Effector memory CD4-positive, alpha-beta T cell (primary cell): ENCODE measurements around the gene TMEFF2.

Experiments
- DNase-seq, 3 donors: peaks; one replicate each; pipeline ENCODE4 v3.0.0-alpha.2; 2020
- H3K27ac ChIP-seq: 2 replicates; pipeline ENCODE4 v1.7.0; 2013; ENCODE audit warnings: mild to moderate bottlenecking, low read length, moderate library complexity; ENCODE audit not compliant: insufficient read depth, poor library complexity, severe bottlenecking
- H3K27me3 ChIP-seq: replicated peaks from 2 replicates; pipeline ENCODE4 v1.7.0; 2013; ENCODE audit warnings: mild to moderate bottlenecking, low read length; ENCODE audit not compliant: insufficient read depth, control insufficient read depth, poor library complexity, severe bottlenecking
- H3K36me3 ChIP-seq: 2 replicates; pipeline ENCODE4 v1.7.0; 2013; ENCODE audit warnings: mild to moderate bottlenecking, low read length, moderate library complexity; ENCODE audit not compliant: control insufficient read depth, insufficient read depth
- H3K4me1 ChIP-seq: 2 replicates; pipeline ENCODE4 v1.7.0; 2013; ENCODE audit warnings: low read length, mild to moderate bottlenecking; ENCODE audit not compliant: control insufficient read depth, insufficient read depth, poor library complexity, severe bottlenecking
- H3K4me3 ChIP-seq: 2 replicates; pipeline ENCODE4 v1.7.0; 2013; ENCODE audit warnings: low read length, low read depth, mild to moderate bottlenecking; ENCODE audit not compliant: insufficient read depth, poor library complexity, severe bottlenecking
- H3K9me3 ChIP-seq: 2 replicates; pipeline ENCODE4 v1.7.0; 2013; ENCODE audit warnings: mild to moderate bottlenecking, low read length, moderate library complexity; ENCODE audit not compliant: control insufficient read depth

TMEFF2 gene

DNA sequence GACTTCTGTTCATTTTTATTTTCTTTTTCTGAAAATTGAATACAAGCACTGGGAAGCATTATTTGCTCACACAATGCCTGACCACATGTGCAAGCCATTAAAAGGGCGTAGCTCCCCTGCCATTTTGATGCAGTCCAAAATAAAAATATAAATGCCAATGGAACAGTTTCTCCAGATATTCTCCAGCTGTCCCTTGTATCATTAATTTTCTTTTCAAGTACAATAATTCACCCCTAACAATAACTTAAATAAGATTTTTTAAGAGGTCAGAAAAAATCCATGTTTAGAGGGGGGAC lies 168.0 kb downstream of the TMEFF2 start:
- no peaks in the 10 kb centered on the region for H3K9me3 ChIP-seq
- DNase-seq: no peak
- no peaks in the 10 kb centered on the region for H3K36me3 ChIP-seq
- no peak overlapping the region for H3K27ac ChIP-seq
- no peaks in the 10 kb centered on the region for H3K27me3 ChIP-seq
- no peaks in the 10 kb centered on the region for H3K4me1 ChIP-seq
- no peak overlapping the region for H3K4me3 ChIP-seq

DNA sequence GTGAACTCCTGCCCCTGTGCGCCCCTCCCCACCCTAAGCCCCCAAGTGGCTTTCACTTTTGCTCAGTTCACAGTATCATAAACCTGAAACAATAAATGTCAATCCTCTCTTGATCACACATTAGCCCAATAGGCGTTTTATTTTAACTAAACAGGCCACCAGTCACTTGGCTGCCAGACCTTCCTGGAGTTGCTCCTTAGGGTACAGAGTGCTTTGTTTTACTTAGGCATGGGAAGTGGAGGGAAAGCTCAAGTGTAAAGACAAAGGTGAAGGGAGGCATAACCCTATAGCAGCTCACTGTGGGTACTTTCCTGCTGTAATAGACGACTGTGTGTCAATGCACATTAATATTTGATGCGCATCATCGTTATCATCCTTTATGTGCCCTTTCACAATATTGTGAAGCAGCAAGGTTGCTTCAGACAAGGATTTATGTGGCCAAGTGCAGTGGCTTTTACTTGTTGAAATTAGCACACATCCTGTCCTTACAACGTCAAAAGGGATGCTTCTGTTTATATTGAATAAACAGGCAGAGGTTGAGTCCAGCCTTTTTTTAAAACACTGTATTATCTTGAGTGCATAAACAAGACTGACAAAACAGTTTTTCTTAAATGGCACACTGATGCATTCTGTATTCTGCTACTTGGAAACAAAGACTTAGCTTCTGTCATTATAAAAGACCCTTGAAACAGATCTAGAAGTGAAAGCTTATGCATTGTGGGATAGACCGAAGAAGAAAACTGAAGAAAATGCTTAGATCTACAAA lies 168.5 kb downstream of the TMEFF2 start:
- no peaks in the 10 kb centered on the region for H3K9me3 ChIP-seq

GRCh38 chr2:192025637-192026036 lies 169.1 kb downstream of the TMEFF2 start:
- no peak overlapping the region for H3K27ac ChIP-seq

More for the DNA sequence above, 168.5 kb downstream of the TMEFF2 start:
- Histone ChIP-seq H3K4me1 (no peaks in the 10 kb centered on the region), H3K4me3 (no peak overlapping the region), H3K36me3 (no peaks in the 10 kb centered on the region), H3K27me3 (no peaks in the 10 kb centered on the region), H3K27ac (no peak overlapping the region)
- no peak for DNase-seq

DNA sequence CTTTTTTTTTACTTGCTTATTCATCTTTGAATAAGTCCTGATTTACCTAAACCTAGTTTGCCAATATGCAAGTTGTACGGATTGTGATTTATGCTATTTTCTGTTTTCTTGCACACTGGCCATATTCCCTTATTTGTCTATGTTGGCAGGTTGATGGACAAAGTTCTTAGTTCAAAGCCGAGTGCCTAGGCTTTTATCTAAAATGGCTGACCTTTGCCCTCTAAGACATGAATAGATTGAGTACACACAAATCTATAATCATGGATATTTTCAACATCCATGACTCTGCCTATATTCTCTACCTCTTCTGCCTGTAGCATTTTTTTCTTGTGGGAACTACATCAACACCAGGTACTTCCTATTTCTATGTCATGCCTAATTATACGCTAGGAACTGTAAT lies 171.7 kb downstream of the TMEFF2 start:
- Histone ChIP-seq H3K9me3 (no peaks in the 10 kb centered on the region), H3K36me3 (no peaks in the 10 kb centered on the region), H3K4me3 (no peak overlapping the region), H3K4me1 (no peaks in the 10 kb centered on the region), H3K27me3 (no peaks in the 10 kb centered on the region), H3K27ac (no peak overlapping the region)
- DNase-seq: no peak

More at GRCh38 chr2:192025637-192026036, 169.1 kb downstream of the TMEFF2 start:
- DNase-seq: no peak
- Histone ChIP-seq H3K4me1 (no peaks in the 10 kb centered on the region), H3K27me3 (no peaks in the 10 kb centered on the region), H3K9me3 (no peaks in the 10 kb centered on the region), H3K4me3 (no peak overlapping the region), H3K36me3 (no peaks in the 10 kb centered on the region)

DNA sequence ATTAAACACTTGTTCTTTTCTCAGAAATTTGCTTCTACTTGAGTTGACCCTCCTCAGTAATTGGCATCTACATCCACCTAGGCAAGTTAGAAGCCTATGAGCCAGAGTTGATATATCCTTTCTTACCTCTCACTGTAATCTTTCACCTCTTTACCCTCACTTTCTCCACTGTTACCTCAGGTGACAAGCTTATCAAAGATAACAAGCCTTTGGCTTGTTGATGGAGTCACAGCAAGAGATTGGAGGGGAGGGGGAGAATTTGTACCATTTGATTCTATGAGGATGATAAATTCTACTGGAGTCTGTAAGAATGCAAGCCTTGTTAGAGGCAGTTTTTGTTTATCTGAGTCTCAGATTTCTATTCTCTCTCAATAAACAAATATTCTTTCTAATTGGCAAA lies 176.9 kb downstream of the TMEFF2 start:
- Histone ChIP-seq H3K4me3 (no peak overlapping the region), H3K27me3 (no peaks in the 10 kb centered on the region), H3K27ac (no peak overlapping the region), H3K36me3 (no peaks in the 10 kb centered on the region), H3K4me1 (no peaks in the 10 kb centered on the region), H3K9me3 (no peaks in the 10 kb centered on the region)
- no peak for DNase-seq

- Histone ChIP-seq H3K36me3 (no peaks in the 10 kb centered on the region), H3K4me3 (no peak overlapping the region), H3K27me3 (no peaks in the 10 kb centered on the region), H3K27ac (no peak overlapping the region), H3K4me1 (no peaks in the 10 kb centered on the region), H3K9me3 (no peaks in the 10 kb centered on the region)
- no peak for DNase-seq
Observed at GRCh38 chr2:192016265-192016664, 178.5 kb downstream of the TMEFF2 start.

GRCh38 chr2:192013211-192013610 lies 181.5 kb downstream of the TMEFF2 start:
- H3K4me3 ChIP-seq: no peak overlapping the region
- no peaks in the 10 kb centered on the region for H3K36me3 ChIP-seq
- H3K4me1 ChIP-seq: no peaks in the 10 kb centered on the region
- H3K27ac ChIP-seq: no peak overlapping the region
- H3K27me3 ChIP-seq: no peaks in the 10 kb centered on the region
- no peaks in the 10 kb centered on the region for H3K9me3 ChIP-seq
- no peak for DNase-seq

DNA sequence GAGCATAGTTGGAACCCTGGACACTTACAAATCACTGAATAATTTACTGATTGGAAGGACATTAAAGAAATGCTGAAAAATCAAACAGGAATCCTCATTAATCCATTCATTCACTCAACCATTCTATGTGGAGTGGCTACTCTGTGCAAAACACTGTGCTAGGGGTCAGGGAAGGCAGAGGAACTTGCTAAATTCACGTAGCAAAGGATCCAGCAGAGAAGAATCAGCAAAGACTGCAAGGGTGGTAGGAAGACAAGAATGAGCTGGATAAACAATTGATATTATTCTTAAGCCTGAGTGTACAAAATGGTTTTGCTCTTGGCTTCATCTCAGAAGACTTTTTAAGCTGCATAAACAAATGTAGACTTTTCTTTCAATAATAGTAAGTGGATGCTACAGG lies 183.5 kb downstream of the TMEFF2 start:
- H3K27ac ChIP-seq: no peak overlapping the region
- DNase-seq: no peak
- H3K9me3 ChIP-seq: no peaks in the 10 kb centered on the region
- H3K4me1 ChIP-seq: no peaks in the 10 kb centered on the region
- no peaks in the 10 kb centered on the region for H3K36me3 ChIP-seq
- H3K4me3 ChIP-seq: no peak overlapping the region
- no peaks in the 10 kb centered on the region for H3K27me3 ChIP-seq

- no peak overlapping the region for H3K27ac ChIP-seq
- H3K27me3 ChIP-seq: no peaks in the 10 kb centered on the region
- DNase-seq: no peak
- no peaks in the 10 kb centered on the region for H3K9me3 ChIP-seq
- no peak overlapping the region for H3K4me3 ChIP-seq
- H3K36me3 ChIP-seq: no peaks in the 10 kb centered on the region
- H3K4me1 ChIP-seq: no peaks in the 10 kb centered on the region
Observed at GRCh38 chr2:192010073-192010472, 184.7 kb downstream of the TMEFF2 start.

DNA sequence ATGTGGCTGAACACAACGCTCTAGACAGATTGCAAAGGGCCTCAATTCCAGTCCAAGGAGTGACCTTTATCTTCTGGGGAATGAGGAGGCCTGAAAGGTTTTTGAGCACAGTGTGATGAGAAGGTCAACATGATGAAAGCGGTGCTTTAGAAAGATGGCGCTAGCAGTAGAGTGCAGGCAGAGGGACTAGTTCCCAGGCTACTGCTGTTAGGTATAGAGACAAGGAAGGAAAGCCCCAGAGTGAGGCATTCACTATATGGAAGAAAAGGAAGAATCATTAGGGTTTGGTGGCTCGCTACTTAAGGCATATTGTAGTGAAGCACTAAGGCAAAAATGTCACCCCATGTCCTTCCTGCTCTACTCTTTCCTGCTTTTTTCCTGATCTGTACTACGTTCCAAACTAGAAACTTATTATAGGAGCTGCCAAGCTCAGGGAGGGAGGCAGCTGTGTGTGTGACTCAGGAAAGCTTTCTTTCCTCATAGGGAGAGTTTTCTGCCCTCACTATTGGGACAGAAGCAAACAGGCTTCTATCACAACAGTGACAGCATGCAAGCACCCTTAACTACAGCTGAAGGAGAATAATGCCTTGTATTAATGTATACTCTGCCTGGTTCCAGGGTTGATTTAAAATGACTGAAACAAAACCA lies 187.0 kb downstream of the TMEFF2 start:
- no peaks in the 10 kb centered on the region for H3K4me1 ChIP-seq
- no peaks in the 10 kb centered on the region for H3K27me3 ChIP-seq
- H3K9me3 ChIP-seq: no peaks in the 10 kb centered on the region
- no peak overlapping the region for H3K4me3 ChIP-seq
- no peak for DNase-seq
- H3K27ac ChIP-seq: no peak overlapping the region
- H3K36me3 ChIP-seq: no peaks in the 10 kb centered on the region
